Fibroblast of lung (primary cell): ENCODE measurements around the gene PAQR6. TPM values are rescaled to one million over a fixed set of nuclear protein-coding genes. Genes with fewer than 3 reads are reported as not detected.
A peak's percentile ranks its signal among the peaks of the same experiment; 100 is the strongest.

Experiments used
- DNase-seq, 2 donors: peaks; one replicate each; pipeline versions ENCODE4 v3.0.0 to v3.0.0-alpha.2; 2010; ENCODE audit warnings: low read depth in 2 of 2
- H2AFZ ChIP-seq: 2 replicates; pipeline ENCODE4 v1.5.1; 2012; ENCODE audit warnings: low read length, control low read depth, inconsistent platforms
- H3K27ac ChIP-seq: 2 replicates; pipeline ENCODE4 v1.5.1; 2011; ENCODE audit warnings: low read length, control low read depth; ENCODE audit not compliant: insufficient read depth
- H3K27me3 ChIP-seq: 2 replicates; pipeline ENCODE4 v1.5.1; 2011; ENCODE audit warnings: mild to moderate bottlenecking, low read length; ENCODE audit not compliant: control insufficient read depth, insufficient read depth
- H3K36me3 ChIP-seq: 2 replicates; pipeline ENCODE4 v1.5.1; 2011; ENCODE audit warnings: low read length; ENCODE audit not compliant: control insufficient read depth, insufficient read depth
- H3K4me1 ChIP-seq: 2 replicates; pipeline ENCODE4 v1.5.1; 2011; ENCODE audit warnings: low read length; ENCODE audit not compliant: control insufficient read depth, insufficient read depth; ENCODE audit errors: extremely low read depth
- H3K4me2 ChIP-seq: 2 replicates; pipeline ENCODE4 v1.5.1; 2011; ENCODE audit warnings: low read length, control low read depth; ENCODE audit not compliant: insufficient read depth; ENCODE audit errors: extremely low read depth
- H3K4me3 ChIP-seq, 4 experiments: fragments of 200-600 bp in 1 of 4; sonication (generic) in 1 of 4; replicated peaks in 1 of 4; 2 replicates each; pipeline ENCODE4 v1.5.1; 2011 to 2016; ENCODE audit warnings: low read length in 4 of 4, low read depth in 3 of 4, mild to moderate bottlenecking in 3 of 4, control low read depth in 2 of 4, inconsistent platforms in 1 of 4, mixed read lengths in 1 of 4; ENCODE audit not compliant: insufficient read depth in 1 of 4; ENCODE audit errors: control extremely low read depth in 1 of 4
- H3K79me2 ChIP-seq: 2 replicates; pipeline ENCODE4 v1.5.1; 2012; ENCODE audit warnings: mild to moderate bottlenecking, low read length, inconsistent platforms; ENCODE audit not compliant: control insufficient read depth, insufficient read depth
- H3K9ac ChIP-seq: 2 replicates; pipeline ENCODE4 v1.5.1; 2011; ENCODE audit warnings: mild to moderate bottlenecking, low read length, control low read depth; ENCODE audit not compliant: insufficient read depth
- H3K9me3 ChIP-seq: 2 replicates; pipeline ENCODE4 v1.5.1; 2012; ENCODE audit warnings: low read depth, low read length; ENCODE audit not compliant: control insufficient read depth, insufficient read depth
- H4K20me1 ChIP-seq: 2 replicates; pipeline ENCODE4 v1.5.1; 2011; ENCODE audit warnings: low read length; ENCODE audit not compliant: control insufficient read depth, insufficient read depth; ENCODE audit errors: extremely low read depth
- EZH2 ChIP-seq: IDR thresholded peaks from 2 replicates; pipeline ENCODE4 v1.5.1; 2012; ENCODE audit warnings: low read length, control low read depth, mild to moderate bottlenecking; ENCODE audit errors: missing control alignments
- polyA plus RNA-seq, 2 donors: library from polyadenylated mRNA; depleted of rRNA in 1 of 2; stranded (reverse) in 1 of 2; unstranded in 1 of 2; fragments of >200 nt; gene quantifications; 2 replicates each; pipeline ENCODE4 v1.2.1, GENCODE V29; 2011 to 2012; ENCODE audit warnings: missing spikeins in 1 of 2
- total RNA-seq: library from RNA; depleted of rRNA; stranded (reverse); fragments of >200 nt; gene quantifications from 2 replicates; pipeline ENCODE4 v1.2.1, GENCODE V29; 2014
- TF ChIP-seq, protein P1 (sequence below), 2 donors: IDR thresholded peaks in 1 of 2; conservative IDR thresholded peaks in 1 of 2; 1 replicate in 1 of 2; 2 replicates in 1 of 2; pipeline ENCODE4 v1.5.1; 2011 to 2012; ENCODE audit warnings: low read length in 2 of 2, control low read depth in 1 of 2, inconsistent platforms in 1 of 2, low read depth in 1 of 2, mild to moderate bottlenecking in 1 of 2

The PAQR6 gene
- total and polyA plus RNA-seq, 2 donors (not counting 1 experiment from before 2014, with no cell fraction given) = 0.17 to 0.33 TPM

DNA sequence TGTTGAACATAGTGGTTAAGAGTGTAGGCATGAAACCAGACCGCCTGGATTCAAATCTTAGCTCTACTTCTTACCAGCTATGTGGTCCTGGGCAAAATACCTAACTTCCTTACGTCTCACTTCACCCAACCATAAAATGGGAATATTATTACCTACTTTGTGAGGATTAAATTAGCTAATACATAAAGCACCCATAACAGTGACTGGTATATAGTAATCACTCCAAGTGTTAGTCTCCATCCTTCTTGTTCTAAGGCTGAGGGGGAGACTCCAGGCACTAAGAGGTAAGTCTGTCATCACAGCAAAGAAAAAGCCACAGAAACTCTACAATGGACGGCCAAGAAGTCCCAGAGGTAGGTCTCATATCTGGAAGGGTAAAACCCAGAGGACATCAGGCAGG is 32.0 kb upstream of the PAQR6 start:
- no peak overlapping the region for H3K4me3 ChIP-seq
- peaks cover 8% of the 10 kb centered on the region for H3K36me3 ChIP-seq
- no peak overlapping the region for H3K4me2 ChIP-seq
- H3K4me1 ChIP-seq = peaks cover 5% of the 10 kb centered on the region
- no peak overlapping the region for H3K9ac ChIP-seq
- H3K9me3 ChIP-seq = no peaks in the 10 kb centered on the region
- H4K20me1 ChIP-seq = peaks cover 2% of the 10 kb centered on the region
- no peaks in the 10 kb centered on the region for H3K27me3 ChIP-seq
- TF ChIP-seq, protein P1, sequence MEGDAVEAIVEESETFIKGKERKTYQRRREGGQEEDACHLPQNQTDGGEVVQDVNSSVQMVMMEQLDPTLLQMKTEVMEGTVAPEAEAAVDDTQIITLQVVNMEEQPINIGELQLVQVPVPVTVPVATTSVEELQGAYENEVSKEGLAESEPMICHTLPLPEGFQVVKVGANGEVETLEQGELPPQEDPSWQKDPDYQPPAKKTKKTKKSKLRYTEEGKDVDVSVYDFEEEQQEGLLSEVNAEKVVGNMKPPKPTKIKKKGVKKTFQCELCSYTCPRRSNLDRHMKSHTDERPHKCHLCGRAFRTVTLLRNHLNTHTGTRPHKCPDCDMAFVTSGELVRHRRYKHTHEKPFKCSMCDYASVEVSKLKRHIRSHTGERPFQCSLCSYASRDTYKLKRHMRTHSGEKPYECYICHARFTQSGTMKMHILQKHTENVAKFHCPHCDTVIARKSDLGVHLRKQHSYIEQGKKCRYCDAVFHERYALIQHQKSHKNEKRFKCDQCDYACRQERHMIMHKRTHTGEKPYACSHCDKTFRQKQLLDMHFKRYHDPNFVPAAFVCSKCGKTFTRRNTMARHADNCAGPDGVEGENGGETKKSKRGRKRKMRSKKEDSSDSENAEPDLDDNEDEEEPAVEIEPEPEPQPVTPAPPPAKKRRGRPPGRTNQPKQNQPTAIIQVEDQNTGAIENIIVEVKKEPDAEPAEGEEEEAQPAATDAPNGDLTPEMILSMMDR (conservative IDR thresholded peaks at IDR 0.05 in 1 of 2, IDR thresholded peaks at IDR 0.05 in 1 of 2; ENCODE audit: low read depth in 1 of 2, low read length in 2 of 2) = no peak
- TF ChIP-seq EZH2 = no peak
- H3K79me2 ChIP-seq = peaks cover 38% of the 10 kb centered on the region
- H2AFZ ChIP-seq = no peak overlapping the region
- DNase-seq = no peak
- H3K27ac ChIP-seq = no peak overlapping the region

DNA sequence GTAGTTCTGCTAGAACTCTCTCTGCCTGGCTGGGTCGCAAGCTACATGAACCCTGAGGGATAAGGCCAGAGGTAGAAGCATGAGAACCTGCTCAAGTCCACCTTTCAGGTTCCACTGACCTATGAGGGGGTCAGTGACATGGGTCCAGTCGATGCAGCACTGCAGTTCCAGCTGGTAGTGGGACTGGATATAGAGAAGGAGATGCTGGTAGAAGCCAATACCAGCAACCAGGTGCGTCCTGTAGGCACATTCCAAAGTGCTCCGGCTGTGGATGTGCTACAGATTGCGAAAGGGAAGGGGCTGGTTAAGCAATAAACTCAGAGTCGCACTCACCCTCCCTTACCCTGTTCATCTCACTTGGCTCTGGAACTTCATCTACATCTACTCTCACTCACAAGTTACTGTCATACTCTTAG is 29.1 kb upstream of the PAQR6 start:
- peaks cover 35% of the 10 kb centered on the region for H3K79me2 ChIP-seq
- no peak overlapping the region for H3K4me2 ChIP-seq
- DNase-seq = no peak
- H3K4me1 ChIP-seq = peaks cover 5% of the 10 kb centered on the region
- peaks cover 2% of the 10 kb centered on the region for H4K20me1 ChIP-seq
- peaks cover 11% of the 10 kb centered on the region for H3K36me3 ChIP-seq
- H3K27ac ChIP-seq = no peak overlapping the region
- TF ChIP-seq, protein P1 (conservative IDR thresholded peaks at IDR 0.05 in 1 of 2, IDR thresholded peaks at IDR 0.05 in 1 of 2; ENCODE audit: low read depth in 1 of 2, low read length in 2 of 2) = no peak
- no peak for TF ChIP-seq EZH2
- no peaks in the 10 kb centered on the region for H3K9me3 ChIP-seq
- H3K27me3 ChIP-seq = no peaks in the 10 kb centered on the region
- H2AFZ ChIP-seq = no peak overlapping the region
- no peak overlapping the region for H3K4me3 ChIP-seq
- no peak overlapping the region for H3K9ac ChIP-seq

DNA sequence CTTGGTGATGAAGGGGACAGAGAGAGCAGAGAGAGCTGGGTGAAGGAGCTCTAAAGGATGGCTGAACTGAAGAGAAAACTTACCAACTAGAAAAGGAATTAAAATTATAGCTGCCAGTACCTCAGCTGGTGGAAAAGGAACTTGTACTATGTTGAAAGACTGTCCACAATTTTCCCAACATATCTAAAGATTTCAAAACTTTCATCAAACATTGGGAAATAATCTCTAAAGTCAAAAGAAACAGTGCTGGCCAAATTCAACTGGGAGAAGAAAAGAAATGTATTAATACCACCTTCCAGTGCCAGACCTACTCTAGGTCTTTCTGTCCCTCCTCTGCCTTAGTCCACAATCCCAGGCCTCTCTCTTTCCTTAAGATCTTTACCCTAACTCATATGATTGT is 28.7 kb upstream of the PAQR6 start:
- peaks cover 31% of the 10 kb centered on the region for H3K79me2 ChIP-seq
- H3K4me1 ChIP-seq = peaks cover 5% of the 10 kb centered on the region
- no peak overlapping the region for H3K27ac ChIP-seq
- no peak overlapping the region for H3K9ac ChIP-seq
- no peaks in the 10 kb centered on the region for H3K27me3 ChIP-seq
- no peaks in the 10 kb centered on the region for H3K9me3 ChIP-seq
- no peak overlapping the region for H2AFZ ChIP-seq
- TF ChIP-seq, protein P1 (conservative IDR thresholded peaks at IDR 0.05 in 1 of 2, IDR thresholded peaks at IDR 0.05 in 1 of 2; ENCODE audit: low read depth in 1 of 2, low read length in 2 of 2) = no peak
- TF ChIP-seq EZH2 = no peak
- H3K4me3 ChIP-seq = no peak overlapping the region
- H4K20me1 ChIP-seq = peaks cover 2% of the 10 kb centered on the region
- peaks cover 11% of the 10 kb centered on the region for H3K36me3 ChIP-seq
- no peak overlapping the region for H3K4me2 ChIP-seq
- DNase-seq = peak in 1 of 2 donors; percentile 61
